Bronchial epithelial cell (primary cell): ENCODE data around the gene GIT2. TPM values are rescaled to one million over a fixed set of nuclear protein-coding genes. Genes with fewer than 3 reads are reported as not detected.

Source experiments
- DNase-seq: peaks from one replicate; pipeline ENCODE4 v3.0.0-alpha.2; 2010; ENCODE audit warnings: low read depth
- FAIRE-seq: peaks from 2 replicates; lab custom pipeline; 2011; peaks lifted over from hg19 to GRCh38; lab: Jason Lieb, UNC
- H3K27me3 ChIP-seq: 2 replicates; pipeline ENCODE4 v1.5.1; 2011; ENCODE audit warnings: low read length; ENCODE audit not compliant: control insufficient read depth, insufficient read depth
- H3K36me3 ChIP-seq: 2 replicates; pipeline ENCODE4 v1.5.1; 2011; ENCODE audit warnings: low read length; ENCODE audit not compliant: control insufficient read depth, insufficient read depth
- H3K4me3 ChIP-seq: 2 replicates; pipeline ENCODE4 v1.5.1; 2011; ENCODE audit warnings: mild to moderate bottlenecking, low read depth, low read length, control low read depth
- total RNA-seq: library from RNA; depleted of rRNA; stranded (reverse); fragments of >200 nt; gene quantifications from 2 replicates; pipeline ENCODE4 v1.2.1, GENCODE V29; 2014
- TF ChIP-seq, protein P1 (sequence below): IDR thresholded peaks from 2 replicates; pipeline ENCODE4 v1.5.1; 2011; ENCODE audit warnings: mild to moderate bottlenecking, moderate library complexity, low read length, control low read depth, inconsistent platforms; ENCODE audit not compliant: insufficient read depth, severe bottlenecking

GIT2 gene
- total RNA-seq, 1 donor from 2014 or later: 22.4 TPM

- Histone ChIP-seq H3K4me3 (no peak overlapping the region), H3K27me3 (no peaks in the 10 kb centered on the region), H3K36me3 (peaks cover under 1% of the 10 kb centered on the region)
- no peak for FAIRE-seq
- DNase-seq: no peak
- TF ChIP-seq, protein P1, sequence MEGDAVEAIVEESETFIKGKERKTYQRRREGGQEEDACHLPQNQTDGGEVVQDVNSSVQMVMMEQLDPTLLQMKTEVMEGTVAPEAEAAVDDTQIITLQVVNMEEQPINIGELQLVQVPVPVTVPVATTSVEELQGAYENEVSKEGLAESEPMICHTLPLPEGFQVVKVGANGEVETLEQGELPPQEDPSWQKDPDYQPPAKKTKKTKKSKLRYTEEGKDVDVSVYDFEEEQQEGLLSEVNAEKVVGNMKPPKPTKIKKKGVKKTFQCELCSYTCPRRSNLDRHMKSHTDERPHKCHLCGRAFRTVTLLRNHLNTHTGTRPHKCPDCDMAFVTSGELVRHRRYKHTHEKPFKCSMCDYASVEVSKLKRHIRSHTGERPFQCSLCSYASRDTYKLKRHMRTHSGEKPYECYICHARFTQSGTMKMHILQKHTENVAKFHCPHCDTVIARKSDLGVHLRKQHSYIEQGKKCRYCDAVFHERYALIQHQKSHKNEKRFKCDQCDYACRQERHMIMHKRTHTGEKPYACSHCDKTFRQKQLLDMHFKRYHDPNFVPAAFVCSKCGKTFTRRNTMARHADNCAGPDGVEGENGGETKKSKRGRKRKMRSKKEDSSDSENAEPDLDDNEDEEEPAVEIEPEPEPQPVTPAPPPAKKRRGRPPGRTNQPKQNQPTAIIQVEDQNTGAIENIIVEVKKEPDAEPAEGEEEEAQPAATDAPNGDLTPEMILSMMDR: no peak
Observed at GRCh38 chr12:109925185-109925840, 70.9 kb downstream of the GIT2 start.

DNA sequence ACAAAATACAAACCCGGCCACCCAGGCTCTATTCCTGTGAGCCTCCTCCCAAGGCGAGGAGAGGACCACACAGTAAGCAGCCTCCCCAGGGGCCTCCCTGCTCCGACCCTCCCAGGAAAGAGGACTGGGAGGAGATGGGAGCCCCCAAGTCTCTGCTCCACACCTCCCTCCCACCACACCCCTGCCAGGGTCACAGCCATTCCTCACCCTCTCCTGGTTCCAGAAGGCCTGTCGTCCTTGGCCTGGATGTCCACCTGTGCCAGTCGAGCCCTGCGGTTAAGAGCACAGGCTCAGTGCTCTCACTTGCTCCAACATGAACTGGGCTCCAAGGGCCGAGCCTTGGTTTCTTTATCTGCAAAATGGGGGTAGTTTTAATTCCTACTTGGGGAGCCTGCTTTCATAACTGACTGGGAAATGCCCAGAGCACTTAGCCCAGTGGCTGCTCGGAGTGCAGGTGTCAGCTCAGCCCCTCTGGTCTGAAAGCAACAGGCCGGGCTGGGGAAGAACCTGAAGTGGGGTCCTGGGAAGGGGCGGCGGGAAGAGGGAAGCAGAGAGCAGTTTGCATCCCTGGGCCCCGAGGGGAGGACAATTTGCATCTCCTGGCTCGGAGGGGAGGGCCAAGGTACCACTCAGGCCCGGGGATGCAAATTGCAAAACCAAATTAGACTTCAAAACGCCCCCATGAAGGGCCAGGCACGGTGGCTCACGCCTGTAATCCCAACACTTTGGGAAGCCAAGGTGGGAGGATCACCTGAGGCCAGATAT lies 72.5 kb downstream of the GIT2 start:
- TF ChIP-seq, protein P1: no peak
- DNase-seq (no peak), FAIRE-seq (no peak)
- Histone ChIP-seq H3K4me3 (no peak overlapping the region), H3K36me3 (peaks cover 3% of the 10 kb centered on the region), H3K27me3 (no peaks in the 10 kb centered on the region)

GRCh38 chr12:109923038-109923437 lies 73.1 kb downstream of the GIT2 start:
- DNase-seq (no peak), FAIRE-seq (no peak)
- TF ChIP-seq, protein P1: no peak
- Histone ChIP-seq H3K36me3 (peaks cover 3% of the 10 kb centered on the region), H3K4me3 (no peak overlapping the region), H3K27me3 (no peaks in the 10 kb centered on the region)

DNA sequence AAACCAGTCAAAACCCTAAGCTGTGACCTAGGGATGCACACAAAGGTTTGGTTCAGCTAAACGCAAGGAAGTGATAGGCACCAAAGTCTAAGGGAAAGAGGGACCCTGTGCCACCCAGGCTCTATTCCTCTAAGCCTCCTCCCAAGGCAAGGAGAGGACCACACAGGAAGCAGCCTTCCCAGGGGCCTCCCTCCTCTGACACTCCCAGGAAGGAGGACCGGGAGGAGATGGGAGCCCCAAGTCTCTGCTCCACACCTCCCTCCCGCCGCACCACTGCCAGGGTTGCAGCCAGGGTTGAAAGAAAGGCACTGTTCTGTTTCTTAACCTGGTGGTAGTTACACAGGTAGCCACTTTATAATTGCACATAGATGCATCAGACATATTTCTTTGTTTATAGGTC lies 74.2 kb downstream of the GIT2 start:
- TF ChIP-seq, protein P1: no peak
- peaks cover 6% of the 10 kb centered on the region for H3K36me3 ChIP-seq
- FAIRE-seq: no peak
- H3K27me3 ChIP-seq: no peaks in the 10 kb centered on the region
- H3K4me3 ChIP-seq: no peak overlapping the region
- no peak for DNase-seq

GRCh38 chr12:109920261-109920780 lies 75.8 kb downstream of the GIT2 start:
- Histone ChIP-seq H3K4me3 (no peak overlapping the region), H3K36me3 (peaks cover 10% of the 10 kb centered on the region), H3K27me3 (no peaks in the 10 kb centered on the region)
- TF ChIP-seq, protein P1: no peak
- no peak for FAIRE-seq
- DNase-seq: no peak
